GM18873 (cell line): ENCODE data around the gene MYO1H.

Source experiments
- ATAC-seq: cut with Tn5 transposase; IDR thresholded peaks from one replicate; pipeline ENCODE4 v1.9.1; 2021; ENCODE audit warnings: mild to moderate bottlenecking, moderate library complexity, moderate number of reproducible peaks; ENCODE audit not compliant: unreplicated experiment, low FRiP score

MYO1H gene

GRCh38 chr12:109446869-109447268 is 99.2 kb downstream of the MYO1H start:
- no peak for ATAC-seq

GRCh38 chr12:109447482-109447881 is 99.8 kb downstream of the MYO1H start:
- no peak for ATAC-seq

- no peak for ATAC-seq
Observed at GRCh38 chr12:109448272-109448671, 100.6 kb downstream of the MYO1H start.

- no peak for ATAC-seq
Observed at GRCh38 chr12:109448707-109449390, 101.1 kb downstream of the MYO1H start.

- no peak for ATAC-seq
Observed at GRCh38 chr12:109449845-109450532, 102.3 kb downstream of the MYO1H start.

GRCh38 chr12:109450980-109451379 is 103.3 kb downstream of the MYO1H start:
- no peak for ATAC-seq

GRCh38 chr12:109451400-109451799 is 103.7 kb downstream of the MYO1H start:
- ATAC-seq = no peak

- ATAC-seq = no peak
Observed at GRCh38 chr12:109452489-109452888, 104.8 kb downstream of the MYO1H start.

GRCh38 chr12:109455706-109456105 is 108.0 kb downstream of the MYO1H start:
- no peak for ATAC-seq

- ATAC-seq = no peak
Observed at GRCh38 chr12:109458086-109458485, 110.4 kb downstream of the MYO1H start.

- ATAC-seq = no peak
Observed at GRCh38 chr12:109458771-109459208, 111.1 kb downstream of the MYO1H start.

GRCh38 chr12:109459247-109459646 is 111.5 kb downstream of the MYO1H start:
- no peak for ATAC-seq

GRCh38 chr12:109460538-109460937 is 112.8 kb downstream of the MYO1H start:
- no peak for ATAC-seq

- ATAC-seq = no peak
Observed at GRCh38 chr12:109461049-109461845, 113.5 kb downstream of the MYO1H start.

- no peak for ATAC-seq
Observed at GRCh38 chr12:109461846-109462756, 114.4 kb downstream of the MYO1H start.

GRCh38 chr12:109462868-109463692 is 115.4 kb downstream of the MYO1H start:
- no peak for ATAC-seq

- ATAC-seq = no peak
Observed at GRCh38 chr12:109463756-109464155, 116.1 kb downstream of the MYO1H start.

GRCh38 chr12:109464642-109465351 is 117.1 kb downstream of the MYO1H start:
- ATAC-seq = no peak

- no peak for ATAC-seq
Observed at GRCh38 chr12:109466305-109466704, 118.6 kb downstream of the MYO1H start.
